Activated CD8-positive, alpha-beta T cell treated with anti-CD3 and anti-CD28 coated beads, Interleukin-2, amount 10 ng/mL, durations not matched to agents 7 days and 5 days (primary cell): ENCODE measurements around the gene PSG5. TPM values are rescaled to one million over a fixed set of nuclear protein-coding genes. Genes with fewer than 3 reads are reported as not detected.
"Not testable (repeated sequence)": the region's sequence is repeated elsewhere in the genome, so short reads cannot be mapped to it uniquely, and the experiment has no call there.

Experiments
- ATAC-seq: fragments of 150-1000 bp; cut with Tn5 transposase; one replicate; pipeline ENCODE4 v1.10.0; 2021; ENCODE audit warnings: moderate library complexity
- CTCF ChIA-PET: fragments of 350-600 bp; sonication (Branson Sonifier 250); formaldehyde crosslinking; loops from one replicate; lab custom pipeline; 2021; ENCODE audit warnings: antibody characterized with exemption; lab: Charles Lee
- POLR2A ChIA-PET: fragments of 350-600 bp; sonication (Branson Sonifier 250); formaldehyde crosslinking; loops from one replicate; lab custom pipeline; 2021; ENCODE audit warnings: antibody characterized with exemption; lab: Charles Lee
- DNase-seq: peaks from one replicate; pipeline ENCODE4 v3.0.0-alpha.2; 2020
- H3K27ac Mint-ChIP-seq: one replicate; pipeline ENCODE4 v1.8.0; 2021; ENCODE audit warnings: mild to moderate bottlenecking, mixed read lengths
- H3K27me3 Mint-ChIP-seq: one replicate; pipeline ENCODE4 v1.8.0; 2021; ENCODE audit warnings: low read depth, mixed read lengths
- H3K36me3 Mint-ChIP-seq: one replicate; pipeline ENCODE4 v1.8.0; 2021; ENCODE audit warnings: low read depth, mixed read lengths
- H3K4me1 Mint-ChIP-seq: one replicate; pipeline ENCODE4 v1.8.0; 2021; ENCODE audit warnings: low read depth, mixed read lengths
- H3K4me3 Mint-ChIP-seq: one replicate; pipeline ENCODE4 v1.8.0; 2021; ENCODE audit warnings: mild to moderate bottlenecking, mixed read lengths
- H3K9me3 Mint-ChIP-seq: one replicate; pipeline ENCODE4 v1.8.0; 2022; ENCODE audit warnings: mixed read lengths; ENCODE audit not compliant: insufficient read depth
- total RNA-seq, 2 experiments: library from RNA; stranded (reverse); gene quantifications; one replicate each; pipeline ENCODE4 v1.2.3, GENCODE V29; 2021

PSG5 gene
- total RNA-seq, 2 experiments from 2014 or later = not detected

- ChIA-PET POLR2A (no interaction called here), CTCF (no interaction called here)
- ATAC-seq (no peak), DNase-seq (no peak)
- H3K27ac Mint-ChIP-seq = no peak overlapping the region
- no peak overlapping the region for H3K4me3 Mint-ChIP-seq
- H3K4me1 Mint-ChIP-seq = no peaks in the 10 kb centered on the region
- no peaks in the 10 kb centered on the region for H3K27me3 Mint-ChIP-seq
- H3K36me3 Mint-ChIP-seq = no peaks in the 10 kb centered on the region
- peaks cover 4% of the 10 kb centered on the region for H3K9me3 Mint-ChIP-seq
Measured at GRCh38 chr19:43126720-43127119, 59.6 kb downstream of the PSG5 start.

GRCh38 chr19:43124360-43124759 is 62.0 kb downstream of the PSG5 start:
- no peak overlapping the region for H3K4me3 Mint-ChIP-seq
- ATAC-seq = no peak
- POLR2A ChIA-PET = no interaction called here
- no peaks in the 10 kb centered on the region for H3K4me1 Mint-ChIP-seq
- no peaks in the 10 kb centered on the region for H3K27me3 Mint-ChIP-seq
- CTCF ChIA-PET = no interaction called here
- no peak overlapping the region for H3K27ac Mint-ChIP-seq
- H3K36me3 Mint-ChIP-seq = no peaks in the 10 kb centered on the region
- DNase-seq = no peak
- peaks cover 4% of the 10 kb centered on the region for H3K9me3 Mint-ChIP-seq

GRCh38 chr19:43120433-43121026 is 65.8 kb downstream of the PSG5 start:
- H3K9me3 Mint-ChIP-seq, H3K4me1 Mint-ChIP-seq, H3K4me3 Mint-ChIP-seq, POLR2A ChIA-PET, H3K27ac Mint-ChIP-seq, H3K36me3 Mint-ChIP-seq, DNase-seq, H3K27me3 Mint-ChIP-seq, ATAC-seq, CTCF ChIA-PET: not testable (repeated sequence)

- H3K27me3 Mint-ChIP-seq, H3K4me3 Mint-ChIP-seq, H3K36me3 Mint-ChIP-seq, DNase-seq, H3K27ac Mint-ChIP-seq, POLR2A ChIA-PET, CTCF ChIA-PET, H3K9me3 Mint-ChIP-seq, H3K4me1 Mint-ChIP-seq, ATAC-seq: not testable (repeated sequence)
Measured at GRCh38 chr19:43119526-43119925, 66.8 kb downstream of the PSG5 start.

Other genes with a start within 250 kb of the PSG5 start
- gene PSG7, start 249.3 kb downstream of the PSG5 start, total RNA-seq = not detected
- gene PSG11, start 160.1 kb downstream of the PSG5 start, total RNA-seq = not detected
- gene PSG2, start 103.8 kb downstream of the PSG5 start, total RNA-seq = not detected
- gene PSG4, start 19.1 kb upstream of the PSG5 start, total RNA-seq = not detected
- not detected for gene PSG9, start 83.0 kb upstream of the PSG5 start, total RNA-seq
- gene CD177, start 167.2 kb upstream of the PSG5 start, total RNA-seq = not detected
- gene TEX101, start 228.4 kb upstream of the PSG5 start, total RNA-seq = not detected